ENCODE measurements around the gene HOXD8.

- TF ChIP-seq CTCF (IDR thresholded peaks at IDR 0.05; ENCODE audit: insufficient read depth, low read length, poor library complexity, severe bottlenecking) (no peak), EZH2phosphoT487 (conservative IDR thresholded peaks at IDR 0.05; ENCODE audit: low read length) (no peak)
Measured at GRCh38 chr2:176128982-176129796, at the start of gene HOXD8.
